ENCODE data around the gene PLCXD1.

- TF ChIP-seq RAD21 (IDR thresholded peaks at IDR 0.05) (no peak), MAX (IDR thresholded peaks at IDR 0.05) (no peak)
Measured at GRCh38 chrX:252244-252956, 28.8 kb upstream of the PLCXD1 start.

All from liver (tissue), 2 donors.